ENCODE data around the gene FER1L5.

- TF ChIP-seq CTCF (conservative IDR thresholded peaks at IDR 0.05 in 1 of 2, IDR thresholded peaks at IDR 0.05 in 1 of 2; ENCODE audit: low read depth in 1 of 2, low read length in 2 of 2) (no peak), EZH2 (IDR thresholded peaks at IDR 0.05; ENCODE audit: low read length, missing control alignments) (no peak)
Observed at GRCh38 chr2:96616128-96616527, 26.4 kb upstream of the FER1L5 start.

All from fibroblast of lung (primary cell).